Right atrium auricular region (tissue), 2 donors: ENCODE measurements around the gene APOBEC2. TPM values are rescaled to one million over a fixed set of nuclear protein-coding genes. Genes with fewer than 3 reads are reported as not detected.

Experiments
- DNase-seq: peaks from one replicate; pipeline ENCODE4 v3.0.0-alpha.2; 2019; ENCODE audit warnings: low spot score
- H3K27ac ChIP-seq, 2 donors: fragments of 200-600 bp; sonication (generic); 1 replicate in 1 of 2; 2 replicates in 1 of 2; pipeline ENCODE4 v1.5.1; 2016 to 2019
- H3K27me3 ChIP-seq, 2 donors: fragments of 200-600 bp; sonication (generic); one replicate each; pipeline versions ENCODE4 v1.5.1 to v1.6.0; 2017 to 2019
- H3K36me3 ChIP-seq: fragments of 200-600 bp; sonication (generic); one replicate; pipeline ENCODE4 v1.5.1; 2016
- H3K4me1 ChIP-seq, 2 donors: fragments of 200-600 bp; sonication (generic); one replicate each; pipeline versions ENCODE4 v1.5.1 to v1.6.0; 2017 to 2019
- H3K4me3 ChIP-seq, 2 donors: fragments of 200-600 bp; sonication (generic); 1 replicate in 1 of 2; 2 replicates in 1 of 2; pipeline ENCODE4 v1.5.1; 2017 to 2019; ENCODE audit warnings: mild to moderate bottlenecking in 1 of 2, moderate library complexity in 1 of 2
- H3K9me3 ChIP-seq, 2 donors: fragments of 200-600 bp; sonication (generic); one replicate each; pipeline ENCODE4 v1.5.1; 2019
- total RNA-seq, 2 donors: library from RNA; depleted of rRNA; stranded (reverse); fragments of >200 nt; gene quantifications; one replicate each; pipeline ENCODE4 v1.1.0, GENCODE V29; 2016
- TF ChIP-seq, protein P1 (sequence below), 2 donors: fragments of 200-600 bp; sonication (generic); IDR thresholded peaks; one replicate each; pipeline ENCODE4 v1.5.1; 2019; ENCODE audit warnings: antibody characterized with exemption in 2 of 2

The APOBEC2 gene
- total RNA-seq, 2 donors from 2014 or later: 130 to 245 TPM

DNA sequence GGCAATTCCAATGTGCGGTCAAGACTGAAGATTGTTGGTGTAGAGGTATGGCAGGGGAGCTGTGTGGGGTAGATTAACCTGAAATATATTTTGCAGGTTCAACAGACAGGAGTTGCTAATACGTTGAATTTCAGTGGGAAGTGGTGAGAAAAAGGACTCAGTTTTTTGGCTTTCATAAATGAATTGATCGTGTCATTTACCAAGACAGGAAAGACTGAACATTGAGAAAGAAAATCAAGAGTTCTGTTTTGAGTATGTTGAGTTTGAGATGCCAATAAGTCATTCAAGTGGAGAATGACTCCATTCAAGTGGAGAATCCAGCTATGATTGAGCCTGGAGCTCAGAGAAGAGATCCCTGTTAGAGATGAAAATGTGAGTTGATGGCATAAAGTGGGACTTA, 50.8 kb downstream of the APOBEC2 start:
- Histone ChIP-seq H3K36me3 (peaks cover under 1% of the 10 kb centered on the region), H3K4me3 (no peak overlapping the region), H3K27ac (no peak overlapping the region), H3K9me3 (no peaks in the 10 kb centered on the region), H3K4me1 (peaks cover 0 to 3% of the 10 kb centered on the region in 2 donors), H3K27me3 (no peaks in the 10 kb centered on the region)
- no peak for DNase-seq
- TF ChIP-seq, protein P1, sequence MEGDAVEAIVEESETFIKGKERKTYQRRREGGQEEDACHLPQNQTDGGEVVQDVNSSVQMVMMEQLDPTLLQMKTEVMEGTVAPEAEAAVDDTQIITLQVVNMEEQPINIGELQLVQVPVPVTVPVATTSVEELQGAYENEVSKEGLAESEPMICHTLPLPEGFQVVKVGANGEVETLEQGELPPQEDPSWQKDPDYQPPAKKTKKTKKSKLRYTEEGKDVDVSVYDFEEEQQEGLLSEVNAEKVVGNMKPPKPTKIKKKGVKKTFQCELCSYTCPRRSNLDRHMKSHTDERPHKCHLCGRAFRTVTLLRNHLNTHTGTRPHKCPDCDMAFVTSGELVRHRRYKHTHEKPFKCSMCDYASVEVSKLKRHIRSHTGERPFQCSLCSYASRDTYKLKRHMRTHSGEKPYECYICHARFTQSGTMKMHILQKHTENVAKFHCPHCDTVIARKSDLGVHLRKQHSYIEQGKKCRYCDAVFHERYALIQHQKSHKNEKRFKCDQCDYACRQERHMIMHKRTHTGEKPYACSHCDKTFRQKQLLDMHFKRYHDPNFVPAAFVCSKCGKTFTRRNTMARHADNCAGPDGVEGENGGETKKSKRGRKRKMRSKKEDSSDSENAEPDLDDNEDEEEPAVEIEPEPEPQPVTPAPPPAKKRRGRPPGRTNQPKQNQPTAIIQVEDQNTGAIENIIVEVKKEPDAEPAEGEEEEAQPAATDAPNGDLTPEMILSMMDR (IDR thresholded peaks at IDR 0.05): no peak

DNA sequence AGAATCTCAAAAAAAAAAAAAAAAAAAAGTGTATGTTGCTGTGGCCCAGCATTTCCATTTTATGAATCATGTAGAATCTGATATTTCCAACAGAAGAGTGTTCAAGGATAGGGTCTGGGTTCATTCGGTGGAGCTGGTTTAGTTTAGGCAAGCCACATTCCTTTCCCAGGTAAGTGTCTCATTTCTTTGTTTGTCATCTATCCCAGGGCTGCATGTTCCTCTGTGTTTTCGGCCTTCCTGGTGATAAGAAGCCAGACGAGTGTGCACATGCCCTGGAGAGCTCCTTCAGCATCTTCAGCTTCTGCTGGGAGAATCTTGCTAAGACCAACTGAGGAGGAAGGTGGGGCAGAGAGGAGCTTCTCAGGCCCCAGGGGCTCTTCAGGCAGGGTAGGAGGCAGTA, 58.0 kb downstream of the APOBEC2 start:
- Histone ChIP-seq H3K27ac (no peak overlapping the region), H3K36me3 (no peaks in the 10 kb centered on the region), H3K4me1 (no peaks in the 10 kb centered on the region), H3K9me3 (no peaks in the 10 kb centered on the region), H3K27me3 (no peaks in the 10 kb centered on the region), H3K4me3 (no peak overlapping the region)
- TF ChIP-seq, protein P1 (IDR thresholded peaks at IDR 0.05): no peak
- no peak for DNase-seq

Other genes starting within 250 kb of the APOBEC2 start
- under 1 TPM; 0.43 to 0.96 TPM for gene UNC5CL, start 14.0 kb upstream of the APOBEC2 start, total RNA-seq
- not detected for gene TSPO2, start 10.7 kb upstream of the APOBEC2 start, total RNA-seq
- gene OARD1, start 19.2 kb downstream of the APOBEC2 start, total RNA-seq: 10 to 100 TPM in 1 of 2 donors, 1 to 10 TPM in 1; 9.4 to 13.4 TPM
- 1 to 10 TPM; 8.2 to 9.9 TPM for gene NFYA, start 19.8 kb downstream of the APOBEC2 start, total RNA-seq
- gene TREML1, start 101.1 kb downstream of the APOBEC2 start, total RNA-seq: not detected
- gene TREM2, start 109.9 kb downstream of the APOBEC2 start, total RNA-seq: 1 to 10 TPM; 1.6 to 7.0 TPM
- under 1 TPM in 1 of 2 donors, not detected in 1; 0.12 TPM for gene TREML2, start 147.9 kb downstream of the APOBEC2 start, total RNA-seq
- gene TREML4, start 175.1 kb downstream of the APOBEC2 start, total RNA-seq: not detected
- 1 to 10 TPM in 1 of 2 donors, not detected in 1; 2.9 TPM for gene TREM1, start 233.5 kb downstream of the APOBEC2 start, total RNA-seq